ENCODE data around the gene EDN2. TPM values are rescaled to one million over a fixed set of nuclear protein-coding genes. Genes with fewer than 3 reads are reported as not detected.

The EDN2 gene
- total RNA-seq, 2 experiments from 2014 or later = not detected

DNA sequence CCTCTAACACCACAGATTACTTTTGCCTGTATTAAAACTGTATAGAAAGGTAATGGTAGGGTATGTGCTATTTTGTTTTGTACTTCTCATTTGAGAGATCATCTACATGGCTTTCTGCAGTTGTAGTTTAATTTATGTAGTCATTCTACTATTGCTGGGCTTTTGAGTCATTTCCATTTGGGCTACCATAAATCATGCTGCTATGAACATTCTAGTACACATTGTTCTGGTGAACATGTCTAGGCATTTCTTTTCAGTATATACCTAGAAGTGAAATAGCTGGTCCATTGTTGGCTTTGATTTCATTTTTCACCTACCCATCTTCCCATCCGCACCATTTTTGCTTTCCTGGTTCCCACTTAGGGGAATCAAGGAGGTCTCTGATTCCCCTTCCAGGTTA lies 18.7 kb downstream of the EDN2 start:
- no peaks in the 10 kb centered on the region for H3K36me3 ChIP-seq (ENCODE audit: insufficient read depth, low read length)
- H3K9me3 Mint-ChIP-seq = no peaks in the 10 kb centered on the region
- no peak overlapping the region for H3K27ac Mint-ChIP-seq
- intact Hi-C loops (cut with DNase I, micrococcal nuclease) = no loop called here
- no peak overlapping the region for H3K4me3 Mint-ChIP-seq
- H3K4me1 ChIP-seq (ENCODE audit: insufficient read depth, low read length) = no peaks in the 10 kb centered on the region
- ChIA-PET POLR2A (no interaction called here), CTCF (no interaction called here)
- ATAC-seq (ENCODE audit: poor library complexity) (no peak), DNase-seq (no peak)
- H3K36me3 Mint-ChIP-seq (ENCODE audit: low read depth) = no peaks in the 10 kb centered on the region
- no peaks in the 10 kb centered on the region for H3K9me3 ChIP-seq (ENCODE audit: control insufficient read depth in 1 of 2, insufficient read depth in 1 of 2, low read length in 2 of 2)
- H3K27me3 Mint-ChIP-seq = no peaks in the 10 kb centered on the region
- no peaks in the 10 kb centered on the region for H3K4me1 Mint-ChIP-seq (ENCODE audit: low read depth)
- TF ChIP-seq, protein P1, sequence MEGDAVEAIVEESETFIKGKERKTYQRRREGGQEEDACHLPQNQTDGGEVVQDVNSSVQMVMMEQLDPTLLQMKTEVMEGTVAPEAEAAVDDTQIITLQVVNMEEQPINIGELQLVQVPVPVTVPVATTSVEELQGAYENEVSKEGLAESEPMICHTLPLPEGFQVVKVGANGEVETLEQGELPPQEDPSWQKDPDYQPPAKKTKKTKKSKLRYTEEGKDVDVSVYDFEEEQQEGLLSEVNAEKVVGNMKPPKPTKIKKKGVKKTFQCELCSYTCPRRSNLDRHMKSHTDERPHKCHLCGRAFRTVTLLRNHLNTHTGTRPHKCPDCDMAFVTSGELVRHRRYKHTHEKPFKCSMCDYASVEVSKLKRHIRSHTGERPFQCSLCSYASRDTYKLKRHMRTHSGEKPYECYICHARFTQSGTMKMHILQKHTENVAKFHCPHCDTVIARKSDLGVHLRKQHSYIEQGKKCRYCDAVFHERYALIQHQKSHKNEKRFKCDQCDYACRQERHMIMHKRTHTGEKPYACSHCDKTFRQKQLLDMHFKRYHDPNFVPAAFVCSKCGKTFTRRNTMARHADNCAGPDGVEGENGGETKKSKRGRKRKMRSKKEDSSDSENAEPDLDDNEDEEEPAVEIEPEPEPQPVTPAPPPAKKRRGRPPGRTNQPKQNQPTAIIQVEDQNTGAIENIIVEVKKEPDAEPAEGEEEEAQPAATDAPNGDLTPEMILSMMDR (IDR thresholded peaks at IDR 0.05) = no peak
- no peak overlapping the region for H3K4me3 ChIP-seq (ENCODE audit: low read length)
- no peaks in the 10 kb centered on the region for H3K27me3 ChIP-seq (ENCODE audit: control insufficient read depth in 1 of 2, insufficient read depth in 2 of 2, low read length in 2 of 2)
- H3K27ac ChIP-seq (ENCODE audit: low read depth in 1 of 2, low read length in 2 of 2) = no peak overlapping the region

DNA sequence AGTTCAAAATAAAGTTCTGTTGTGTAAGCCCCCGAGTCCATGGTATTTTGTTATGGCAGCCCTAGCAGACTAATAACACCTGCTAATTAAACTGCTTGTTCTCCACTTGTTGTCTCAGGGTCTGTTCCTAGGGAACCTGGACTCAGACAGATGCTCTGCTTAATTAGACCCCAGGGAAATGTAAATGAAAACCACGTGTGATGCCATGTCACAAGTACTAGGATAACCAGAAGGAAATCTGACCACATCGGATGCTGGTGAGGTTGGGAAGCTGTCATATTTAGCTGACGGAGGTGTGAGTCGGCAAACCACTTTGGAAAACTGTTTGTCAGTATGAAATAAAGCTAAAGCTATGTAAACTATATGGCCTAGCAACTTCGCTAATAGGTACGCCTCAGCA lies 19.6 kb downstream of the EDN2 start:
- Histone ChIP-seq H3K36me3 (ENCODE audit: insufficient read depth, low read length) (no peaks in the 10 kb centered on the region), H3K27me3 (ENCODE audit: control insufficient read depth in 1 of 2, insufficient read depth in 2 of 2, low read length in 2 of 2) (no peaks in the 10 kb centered on the region), H3K4me1 (ENCODE audit: insufficient read depth, low read length) (no peaks in the 10 kb centered on the region), H3K9me3 (ENCODE audit: control insufficient read depth in 1 of 2, insufficient read depth in 1 of 2, low read length in 2 of 2) (no peaks in the 10 kb centered on the region), H3K27ac (ENCODE audit: low read depth in 1 of 2, low read length in 2 of 2) (no peak overlapping the region), H3K4me3 (ENCODE audit: low read length) (no peak overlapping the region)
- Mint-ChIP-seq H3K4me3 (no peak overlapping the region), H3K27me3 (no peaks in the 10 kb centered on the region), H3K9me3 (no peaks in the 10 kb centered on the region), H3K4me1 (ENCODE audit: low read depth) (no peaks in the 10 kb centered on the region), H3K36me3 (ENCODE audit: low read depth) (no peaks in the 10 kb centered on the region), H3K27ac (no peak overlapping the region)
- intact Hi-C loops (cut with DNase I, micrococcal nuclease) = no loop called here
- DNase-seq (no peak), ATAC-seq (ENCODE audit: poor library complexity) (no peak)
- TF ChIP-seq, protein P1 (IDR thresholded peaks at IDR 0.05) = no peak
- ChIA-PET CTCF (no interaction called here), POLR2A (no interaction called here)

DNA sequence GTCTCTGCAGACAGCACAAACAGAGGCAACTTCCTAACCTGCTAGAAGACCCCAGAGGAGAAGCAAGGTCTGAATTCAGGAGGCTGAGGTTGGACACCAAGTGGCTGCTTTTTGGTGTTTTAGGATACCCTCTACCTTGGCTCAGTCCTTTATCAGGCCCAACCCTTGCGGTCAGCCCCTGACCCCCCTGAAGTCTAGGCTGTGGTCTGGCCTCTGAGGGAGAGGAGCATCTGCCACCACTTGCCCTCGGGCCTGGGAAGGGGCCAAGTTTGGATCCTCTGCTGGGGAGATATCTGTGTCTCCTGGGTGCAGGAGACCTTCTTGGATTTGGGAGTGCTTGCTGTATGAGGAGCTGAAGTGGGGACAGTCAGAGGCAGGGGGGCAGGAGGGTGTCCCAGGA lies 21.0 kb downstream of the EDN2 start:
- no peak overlapping the region for H3K4me3 Mint-ChIP-seq
- no peaks in the 10 kb centered on the region for H3K36me3 Mint-ChIP-seq (ENCODE audit: low read depth)
- POLR2A ChIA-PET = no interaction called here

More for the DNA sequence above, 21.0 kb downstream of the EDN2 start:
- Mint-ChIP-seq H3K4me1 (ENCODE audit: low read depth) (no peaks in the 10 kb centered on the region), H3K27ac (no peak overlapping the region), H3K27me3 (no peaks in the 10 kb centered on the region), H3K9me3 (no peaks in the 10 kb centered on the region)
- Histone ChIP-seq H3K4me3 (ENCODE audit: low read length) (no peak overlapping the region), H3K27ac (ENCODE audit: low read depth in 1 of 2, low read length in 2 of 2) (no peak overlapping the region), H3K9me3 (ENCODE audit: control insufficient read depth in 1 of 2, insufficient read depth in 1 of 2, low read length in 2 of 2) (no peaks in the 10 kb centered on the region), H3K27me3 (ENCODE audit: control insufficient read depth in 1 of 2, insufficient read depth in 2 of 2, low read length in 2 of 2) (no peaks in the 10 kb centered on the region), H3K36me3 (ENCODE audit: insufficient read depth, low read length) (no peaks in the 10 kb centered on the region), H3K4me1 (ENCODE audit: insufficient read depth, low read length) (no peaks in the 10 kb centered on the region)
- DNase-seq (no peak), ATAC-seq (ENCODE audit: poor library complexity) (no peak)
- intact Hi-C loops (cut with DNase I, micrococcal nuclease) = no loop called here
- TF ChIP-seq, protein P1 (IDR thresholded peaks at IDR 0.05) = no peak
- CTCF ChIA-PET = no interaction called here

Measured in CD4-positive, alpha-beta T cell (primary cell).